Astrocyte (in vitro differentiated cells and primary cell): ENCODE data around the gene EPB41L1. TPM values are rescaled to one million over a fixed set of nuclear protein-coding genes. Genes with fewer than 3 reads are reported as not detected.

Source experiments
- DNase-seq: peaks from one replicate; pipeline ENCODE4 v3.0.0-alpha.2; 2010; ENCODE audit warnings: low read depth
- FAIRE-seq: peaks from 2 replicates; lab custom pipeline; 2011; peaks lifted over from hg19 to GRCh38; lab: Jason Lieb, UNC
- H2AFZ ChIP-seq: 2 replicates; pipeline ENCODE4 v1.6.0; 2012; ENCODE audit warnings: low read depth, low read length, inconsistent platforms
- H3K27ac ChIP-seq: 2 replicates; pipeline ENCODE4 v1.5.1; 2011; ENCODE audit warnings: low read depth, low read length, inconsistent platforms
- H3K27me3 ChIP-seq: 2 replicates; pipeline ENCODE4 v1.6.0; 2011; ENCODE audit warnings: low read length, inconsistent platforms; ENCODE audit not compliant: insufficient read depth
- H3K36me3 ChIP-seq: 2 replicates; pipeline ENCODE4 v1.5.1; 2011; ENCODE audit warnings: low read length, inconsistent platforms; ENCODE audit not compliant: insufficient read depth
- H3K4me1 ChIP-seq: 2 replicates; pipeline ENCODE4 v1.5.1; 2011; ENCODE audit warnings: low read length, inconsistent platforms; ENCODE audit not compliant: insufficient read depth
- H3K4me2 ChIP-seq: 2 replicates; pipeline ENCODE4 v1.6.0; 2012; ENCODE audit warnings: low read length, inconsistent platforms
- H3K4me3 ChIP-seq: 2 replicates; pipeline ENCODE4 v1.5.1; 2011; ENCODE audit warnings: low read depth, mild to moderate bottlenecking, low read length, inconsistent platforms; ENCODE audit not compliant: insufficient read depth
- H3K79me2 ChIP-seq: 2 replicates; pipeline ENCODE4 v1.6.0; 2012; ENCODE audit warnings: mild to moderate bottlenecking, low read length, inconsistent platforms; ENCODE audit not compliant: insufficient read depth
- H3K9ac ChIP-seq: 2 replicates; pipeline ENCODE4 v1.6.0; 2012; ENCODE audit warnings: mild to moderate bottlenecking, low read length, inconsistent platforms
- H3K9me3 ChIP-seq: 2 replicates; pipeline ENCODE4 v1.5.1; 2012; ENCODE audit warnings: low read depth, mild to moderate bottlenecking, low read length, inconsistent platforms; ENCODE audit not compliant: insufficient read depth
- H4K20me1 ChIP-seq: 2 replicates; pipeline ENCODE4 v1.6.0; 2012; ENCODE audit warnings: low read length, inconsistent platforms; ENCODE audit not compliant: insufficient read depth
- H3K27ac Mint-ChIP-seq: one replicate; pipeline ENCODE4 v1.8.0; 2021; ENCODE audit warnings: mild to moderate bottlenecking, mixed read lengths; ENCODE audit not compliant: unreplicated experiment
- H3K27me3 Mint-ChIP-seq: one replicate; pipeline ENCODE4 v1.8.0; 2021; ENCODE audit warnings: low read depth, mixed read lengths; ENCODE audit not compliant: unreplicated experiment
- H3K36me3 Mint-ChIP-seq: one replicate; pipeline ENCODE4 v1.8.0; 2021; ENCODE audit warnings: low read depth, mixed read lengths; ENCODE audit not compliant: unreplicated experiment
- H3K4me1 Mint-ChIP-seq: one replicate; pipeline ENCODE4 v1.8.0; 2021; ENCODE audit warnings: low read depth, mixed read lengths; ENCODE audit not compliant: unreplicated experiment
- H3K4me3 Mint-ChIP-seq: one replicate; pipeline ENCODE4 v1.8.0; 2021; ENCODE audit warnings: mild to moderate bottlenecking, moderate library complexity, mixed read lengths; ENCODE audit not compliant: unreplicated experiment
- H3K9me3 Mint-ChIP-seq: one replicate; pipeline ENCODE4 v1.8.0; 2021; ENCODE audit warnings: mild to moderate bottlenecking, mixed read lengths; ENCODE audit not compliant: unreplicated experiment
- CTCF ChIP-seq: IDR thresholded peaks from 2 replicates; pipeline ENCODE4 v1.5.1; 2011; ENCODE audit warnings: low read depth, mild to moderate bottlenecking, inconsistent platforms, low read length, moderate library complexity; ENCODE audit not compliant: insufficient read depth
- EZH2 ChIP-seq: IDR thresholded peaks from 2 replicates; pipeline ENCODE4 v1.6.1; 2012; ENCODE audit warnings: mild to moderate bottlenecking, low read length, inconsistent platforms; ENCODE audit not compliant: insufficient read depth
- total RNA-seq: library from RNA; stranded (reverse); gene quantifications from 2 replicates; pipeline ENCODE4 v1.2.1, GENCODE V29; 2021

EPB41L1 gene
- total RNA-seq, 1 donor from 2014 or later: 39.4 TPM

- peaks cover 15% of the 10 kb centered on the region for H3K4me1 Mint-ChIP-seq
- Histone ChIP-seq H3K36me3 (no peaks in the 10 kb centered on the region), H3K4me3 (no peak overlapping the region), H4K20me1 (no peaks in the 10 kb centered on the region), H3K27ac (no peak overlapping the region), H2AFZ (no peak overlapping the region), H3K79me2 (no peaks in the 10 kb centered on the region), H3K4me1 (peaks cover 6% of the 10 kb centered on the region), H3K9ac (no peak overlapping the region), H3K27me3 (peaks cover 13% of the 10 kb centered on the region), H3K9me3 (no peaks in the 10 kb centered on the region), H3K4me2 (no peak overlapping the region)
- TF ChIP-seq EZH2 (no peak), CTCF (no peak)
- FAIRE-seq (no peak), DNase-seq (no peak)
- H3K9me3 Mint-ChIP-seq: no peaks in the 10 kb centered on the region
- H3K27me3 Mint-ChIP-seq: peaks cover 31% of the 10 kb centered on the region
- H3K4me3 Mint-ChIP-seq: no peak overlapping the region
- peak overlapping the region; percentile 34 for H3K27ac Mint-ChIP-seq
- H3K36me3 Mint-ChIP-seq: no peaks in the 10 kb centered on the region
These were observed 38.6 kb upstream of the EPB41L1 start for GRCh38 chr20:36115925-36116324.

- DNase-seq (peak; percentile 90), FAIRE-seq (peak; percentile 23)
- H3K4me3 Mint-ChIP-seq: no peak overlapping the region
- no peaks in the 10 kb centered on the region for H3K36me3 Mint-ChIP-seq
- peaks cover 27% of the 10 kb centered on the region for H3K27me3 Mint-ChIP-seq
- Histone ChIP-seq H3K27me3 (peaks cover 13% of the 10 kb centered on the region), H2AFZ (no peak overlapping the region), H3K36me3 (no peaks in the 10 kb centered on the region), H3K4me2 (peak overlapping the region; percentile 35), H3K4me1 (peaks cover 6% of the 10 kb centered on the region), H3K27ac (peak overlapping the region; percentile 14), H3K79me2 (no peaks in the 10 kb centered on the region), H3K9me3 (no peaks in the 10 kb centered on the region), H3K9ac (peak overlapping the region; percentile 9), H3K4me3 (no peak overlapping the region), H4K20me1 (no peaks in the 10 kb centered on the region)
- H3K4me1 Mint-ChIP-seq: peaks cover 15% of the 10 kb centered on the region
- TF ChIP-seq EZH2 (no peak), CTCF (no peak)
- H3K27ac Mint-ChIP-seq: peak overlapping the region; percentile 47
- no peaks in the 10 kb centered on the region for H3K9me3 Mint-ChIP-seq
These were observed 37.6 kb upstream of the EPB41L1 start for GRCh38 chr20:36116807-36117441.

- Mint-ChIP-seq H3K36me3 (no peaks in the 10 kb centered on the region), H3K4me3 (no peak overlapping the region), H3K27ac (peak overlapping the region; percentile 47), H3K4me1 (peaks cover 15% of the 10 kb centered on the region), H3K9me3 (no peaks in the 10 kb centered on the region), H3K27me3 (peaks cover 23% of the 10 kb centered on the region)
- Histone ChIP-seq H3K9ac (peak overlapping the region; percentile 9), H3K27me3 (peaks cover 13% of the 10 kb centered on the region), H3K79me2 (no peaks in the 10 kb centered on the region), H3K4me1 (peaks cover 6% of the 10 kb centered on the region), H3K9me3 (no peaks in the 10 kb centered on the region), H3K4me3 (no peak overlapping the region), H3K4me2 (peak overlapping the region; percentile 35), H2AFZ (no peak overlapping the region), H4K20me1 (no peaks in the 10 kb centered on the region), H3K36me3 (no peaks in the 10 kb centered on the region), H3K27ac (no peak overlapping the region)
- no peak for DNase-seq
- TF ChIP-seq EZH2 (no peak), CTCF (no peak)
- FAIRE-seq: no peak
These were observed 36.9 kb upstream of the EPB41L1 start for GRCh38 chr20:36117638-36118037.
